C4-2B (cell line): ENCODE measurements around the gene NIPAL3.

ENCODE experiments used
- ZFX ChIP-seq: fragments of 450-650 bp; IDR thresholded peaks from 2 replicates; pipeline ENCODE4 v1.6.1; 2017
- TF ChIP-seq, protein P1 (sequence below): fragments of 450-650 bp; conservative IDR thresholded peaks from 2 replicates; pipeline ENCODE4 v1.5.1; 2017; ENCODE audit warnings: mild to moderate bottlenecking

- TF ChIP-seq, protein P1, sequence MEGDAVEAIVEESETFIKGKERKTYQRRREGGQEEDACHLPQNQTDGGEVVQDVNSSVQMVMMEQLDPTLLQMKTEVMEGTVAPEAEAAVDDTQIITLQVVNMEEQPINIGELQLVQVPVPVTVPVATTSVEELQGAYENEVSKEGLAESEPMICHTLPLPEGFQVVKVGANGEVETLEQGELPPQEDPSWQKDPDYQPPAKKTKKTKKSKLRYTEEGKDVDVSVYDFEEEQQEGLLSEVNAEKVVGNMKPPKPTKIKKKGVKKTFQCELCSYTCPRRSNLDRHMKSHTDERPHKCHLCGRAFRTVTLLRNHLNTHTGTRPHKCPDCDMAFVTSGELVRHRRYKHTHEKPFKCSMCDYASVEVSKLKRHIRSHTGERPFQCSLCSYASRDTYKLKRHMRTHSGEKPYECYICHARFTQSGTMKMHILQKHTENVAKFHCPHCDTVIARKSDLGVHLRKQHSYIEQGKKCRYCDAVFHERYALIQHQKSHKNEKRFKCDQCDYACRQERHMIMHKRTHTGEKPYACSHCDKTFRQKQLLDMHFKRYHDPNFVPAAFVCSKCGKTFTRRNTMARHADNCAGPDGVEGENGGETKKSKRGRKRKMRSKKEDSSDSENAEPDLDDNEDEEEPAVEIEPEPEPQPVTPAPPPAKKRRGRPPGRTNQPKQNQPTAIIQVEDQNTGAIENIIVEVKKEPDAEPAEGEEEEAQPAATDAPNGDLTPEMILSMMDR: no peak
- no peak for TF ChIP-seq ZFX
Measured at GRCh38 chr1:24441480-24441879, 25.9 kb downstream of the NIPAL3 start.
